Measurements from ENCODE around the gene LRP4. TPM values are rescaled to one million over a fixed set of nuclear protein-coding genes. Genes with fewer than 3 reads are reported as not detected.

Gene LRP4
- total and polyA plus RNA-seq, 2 of the 13 experiments (the other 11 are each of a cell fraction or from before 2014, with no cell fraction given), result 4.7 to 13.3 TPM

DNA sequence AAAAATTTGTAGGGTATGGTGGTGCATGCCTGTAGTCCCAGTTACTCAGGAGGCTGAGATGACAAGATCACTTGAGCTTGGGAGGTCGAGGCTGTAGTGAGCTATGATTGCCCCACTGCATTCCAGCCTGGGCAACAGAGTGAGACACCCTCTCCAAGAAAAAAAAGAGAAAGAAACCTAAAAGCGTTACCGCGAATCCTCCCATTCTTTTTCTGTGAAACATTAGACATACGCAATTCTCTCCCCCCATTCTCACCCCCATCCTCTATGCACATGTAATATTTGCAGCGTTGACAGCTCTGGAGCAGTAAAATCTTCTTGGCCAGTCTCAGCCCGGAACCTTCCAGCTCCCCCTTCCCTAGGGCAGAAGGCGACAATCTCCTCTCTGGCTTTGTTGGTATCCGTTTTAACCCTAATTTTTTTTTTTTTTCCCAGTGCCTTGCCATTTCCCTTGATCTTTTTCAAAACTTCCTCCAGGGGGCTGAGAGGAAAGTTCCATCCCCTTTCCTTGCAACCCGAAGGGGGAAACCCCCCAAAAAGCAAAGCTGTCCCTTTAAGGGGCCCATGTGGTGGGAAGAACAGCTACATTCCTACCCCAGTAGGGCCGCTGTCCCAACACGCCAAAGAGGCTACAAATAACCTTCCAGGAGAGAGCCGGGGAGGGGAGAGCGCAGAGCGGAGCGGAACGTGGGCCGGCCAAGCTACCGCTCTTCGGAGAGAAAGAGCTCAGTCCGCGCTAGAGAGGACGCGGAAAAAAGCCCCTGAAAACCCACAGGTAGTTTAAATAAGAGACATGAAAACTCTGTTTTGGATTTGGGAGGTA lies 1.9 kb downstream of the LRP4 start (continued):
- TF ChIP-seq POGZ (CRISPR knock-in tag; IDR thresholded peaks at IDR 0.05), result no peak
- TF ChIP-seq NFATC3 (CRISPR knock-in tag; IDR thresholded peaks at IDR 0.05), result no peak
- TF ChIP-seq, protein P1, sequence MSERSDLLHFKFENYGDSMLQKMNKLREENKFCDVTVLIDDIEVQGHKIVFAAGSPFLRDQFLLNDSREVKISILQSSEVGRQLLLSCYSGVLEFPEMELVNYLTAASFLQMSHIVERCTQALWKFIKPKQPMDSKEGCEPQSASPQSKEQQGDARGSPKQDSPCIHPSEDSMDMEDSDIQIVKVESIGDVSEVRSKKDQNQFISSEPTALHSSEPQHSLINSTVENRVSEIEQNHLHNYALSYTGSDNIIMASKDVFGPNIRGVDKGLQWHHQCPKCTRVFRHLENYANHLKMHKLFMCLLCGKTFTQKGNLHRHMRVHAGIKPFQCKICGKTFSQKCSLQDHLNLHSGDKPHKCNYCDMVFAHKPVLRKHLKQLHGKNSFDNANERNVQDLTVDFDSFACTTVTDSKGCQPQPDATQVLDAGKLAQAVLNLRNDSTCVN (CRISPR knock-in tag; IDR thresholded peaks at IDR 0.05; ENCODE audit: borderline replicate concordance), result 0 out of 2 replicates have a peak, but pooled peaks have one; percentile 7
- TF ChIP-seq ZSCAN30 (CRISPR knock-in tag; IDR thresholded peaks at IDR 0.05), result no peak
- TF ChIP-seq RELA (CRISPR knock-in tag; IDR thresholded peaks at IDR 0.05), result no peak
- TF ChIP-seq, protein P2, sequence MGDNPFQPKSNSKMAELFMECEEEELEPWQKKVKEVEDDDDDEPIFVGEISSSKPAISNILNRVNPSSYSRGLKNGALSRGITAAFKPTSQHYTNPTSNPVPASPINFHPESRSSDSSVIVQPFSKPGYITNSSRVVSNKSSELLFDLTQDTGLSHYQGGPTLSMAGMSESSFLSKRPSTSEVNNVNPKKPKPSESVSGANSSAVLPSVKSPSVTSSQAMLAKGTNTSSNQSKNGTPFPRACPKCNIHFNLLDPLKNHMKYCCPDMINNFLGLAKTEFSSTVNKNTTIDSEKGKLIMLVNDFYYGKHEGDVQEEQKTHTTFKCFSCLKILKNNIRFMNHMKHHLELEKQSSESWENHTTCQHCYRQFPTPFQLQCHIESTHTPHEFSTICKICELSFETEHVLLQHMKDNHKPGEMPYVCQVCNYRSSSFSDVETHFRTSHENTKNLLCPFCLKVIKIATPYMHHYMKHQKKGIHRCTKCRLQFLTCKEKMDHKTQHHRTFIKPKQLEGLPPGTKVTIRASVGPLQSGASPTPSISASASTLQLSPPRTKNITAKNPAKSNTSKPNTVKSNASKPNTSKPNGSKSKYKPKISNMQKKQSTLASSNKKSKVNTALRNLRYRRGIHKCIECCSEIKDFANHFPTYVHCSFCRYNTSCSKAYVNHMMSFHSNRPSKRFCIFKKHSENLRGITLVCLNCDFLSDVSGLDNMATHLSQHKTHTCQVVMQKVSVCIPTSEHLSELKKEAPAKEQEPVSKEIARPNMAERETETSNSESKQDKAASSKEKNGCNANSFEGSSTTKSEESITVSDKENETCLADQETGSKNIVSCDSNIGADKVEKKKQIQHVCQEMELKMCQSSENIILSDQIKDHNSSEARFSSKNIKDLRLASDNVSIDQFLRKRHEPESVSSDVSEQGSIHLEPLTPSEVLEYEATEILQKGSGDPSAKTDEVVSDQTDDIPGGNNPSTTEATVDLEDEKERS (CRISPR knock-in tag; IDR thresholded peaks at IDR 0.05), result peak; percentile 40; the same call in 1 of the 2 replicates
- 0 out of 2 replicates have a peak, but pooled peaks have one; percentile 11 for TF ChIP-seq SMAD3 (CRISPR knock-in tag; IDR thresholded peaks at IDR 0.05)
- no peak for TF ChIP-seq POGK (CRISPR knock-in tag; conservative IDR thresholded peaks at IDR 0.05)
- TF ChIP-seq ZNF207 (IDR thresholded peaks at IDR 0.05; ENCODE audit: borderline replicate concordance), result no peak
- TF ChIP-seq, protein P3, sequence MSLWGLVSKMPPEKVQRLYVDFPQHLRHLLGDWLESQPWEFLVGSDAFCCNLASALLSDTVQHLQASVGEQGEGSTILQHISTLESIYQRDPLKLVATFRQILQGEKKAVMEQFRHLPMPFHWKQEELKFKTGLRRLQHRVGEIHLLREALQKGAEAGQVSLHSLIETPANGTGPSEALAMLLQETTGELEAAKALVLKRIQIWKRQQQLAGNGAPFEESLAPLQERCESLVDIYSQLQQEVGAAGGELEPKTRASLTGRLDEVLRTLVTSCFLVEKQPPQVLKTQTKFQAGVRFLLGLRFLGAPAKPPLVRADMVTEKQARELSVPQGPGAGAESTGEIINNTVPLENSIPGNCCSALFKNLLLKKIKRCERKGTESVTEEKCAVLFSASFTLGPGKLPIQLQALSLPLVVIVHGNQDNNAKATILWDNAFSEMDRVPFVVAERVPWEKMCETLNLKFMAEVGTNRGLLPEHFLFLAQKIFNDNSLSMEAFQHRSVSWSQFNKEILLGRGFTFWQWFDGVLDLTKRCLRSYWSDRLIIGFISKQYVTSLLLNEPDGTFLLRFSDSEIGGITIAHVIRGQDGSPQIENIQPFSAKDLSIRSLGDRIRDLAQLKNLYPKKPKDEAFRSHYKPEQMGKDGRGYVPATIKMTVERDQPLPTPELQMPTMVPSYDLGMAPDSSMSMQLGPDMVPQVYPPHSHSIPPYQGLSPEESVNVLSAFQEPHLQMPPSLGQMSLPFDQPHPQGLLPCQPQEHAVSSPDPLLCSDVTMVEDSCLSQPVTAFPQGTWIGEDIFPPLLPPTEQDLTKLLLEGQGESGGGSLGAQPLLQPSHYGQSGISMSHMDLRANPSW (CRISPR knock-in tag; IDR thresholded peaks at IDR 0.05; ENCODE audit: borderline replicate concordance), result no peak
- peak; percentile 30; the same call in 1 of the 2 replicates for TF ChIP-seq SIN3A (IDR thresholded peaks at IDR 0.05; ENCODE audit: borderline replicate concordance, low read depth, low read length)
- 0 out of 2 replicates have a peak, but pooled peaks have one; percentile 15 for TF ChIP-seq ZNF792 (CRISPR knock-in tag; IDR thresholded peaks at IDR 0.05)
- 0 out of 2 replicates have a peak, but pooled peaks have one; percentile 9 for TF ChIP-seq NFIC (IDR thresholded peaks at IDR 0.05; ENCODE audit: low read length)
- TF ChIP-seq ZNF547 (CRISPR knock-in tag; IDR thresholded peaks at IDR 0.05), result no peak
- no peak for TF ChIP-seq ZUFSP (CRISPR knock-in tag; IDR thresholded peaks at IDR 0.05; ENCODE audit: borderline replicate concordance)
- 0 out of 2 replicates have a peak, but pooled peaks have one; percentile 22 for TF ChIP-seq ZNF430 (CRISPR knock-in tag; IDR thresholded peaks at IDR 0.05)
- no peak for TF ChIP-seq ZNF235 (CRISPR knock-in tag; IDR thresholded peaks at IDR 0.05; ENCODE audit: borderline replicate concordance)

All from HepG2 (cell line).